GM10266 (cell line): Measurements from ENCODE around the gene LZTR1.
"Not testable (repeated sequence)": the region's sequence is repeated elsewhere in the genome, so short reads cannot be mapped to it uniquely, and the experiment has no call there.

Experiments used
- DNase-seq: peaks from one replicate; pipeline ENCODE4 v3.0.0; 2012; ENCODE audit errors: extremely low spot score
- CTCF ChIP-seq: IDR thresholded peaks from 2 replicates; pipeline ENCODE4 v1.5.1; 2012; ENCODE audit warnings: mild to moderate bottlenecking, low read depth; ENCODE audit not compliant: control insufficient read depth, insufficient read depth; ENCODE audit errors: missing control alignments

Gene LZTR1

GRCh38 chr22:20965888-20966855, 15.9 kb upstream of the LZTR1 start:
- no peak for DNase-seq
- TF ChIP-seq CTCF: no peak

GRCh38 chr22:20966883-20967696, 15.0 kb upstream of the LZTR1 start, which contains the start of gene AIFM3:
Gene AIFM3 (plus strand): TSS chr22:20967255. CDS start chr22:20967945, 690 bp downstream.
- no peak for DNase-seq
- no peak for TF ChIP-seq CTCF

- no peak for DNase-seq
- TF ChIP-seq CTCF: no peak
Observed at GRCh38 chr22:20967697-20968211, 14.3 kb upstream of the LZTR1 start.

- no peak for DNase-seq
- TF ChIP-seq CTCF: no peak
Observed at GRCh38 chr22:20968281-20968977, 13.7 kb upstream of the LZTR1 start.

- TF ChIP-seq CTCF: no peak
- no peak for DNase-seq
Observed at GRCh38 chr22:20970939-20971657, 11.0 kb upstream of the LZTR1 start.

GRCh38 chr22:20972014-20972694, 9.9 kb upstream of the LZTR1 start:
- not testable (repeated sequence) for DNase-seq
